GM19035 (cell line): Measurements from ENCODE around the gene IBTK.
"Not testable (repeated sequence)": the region's sequence is repeated elsewhere in the genome, so short reads cannot be mapped to it uniquely, and the experiment has no call there.

Experiments
- ATAC-seq: cut with Tn5 transposase; IDR thresholded peaks from one replicate; pipeline ENCODE4 v1.9.1; 2021; ENCODE audit not compliant: unreplicated experiment

Gene IBTK

GRCh38 chr6:82246802-82247504, 591 bp downstream of the IBTK start:
- ATAC-seq: peak; percentile 45

- no peak for ATAC-seq
Measured at GRCh38 chr6:82246370-82246769, 1.2 kb downstream of the IBTK start.

GRCh38 chr6:82245376-82245775, 2.2 kb downstream of the IBTK start:
- no peak for ATAC-seq

- ATAC-seq: no peak
Measured at GRCh38 chr6:82243884-82244283, 3.7 kb downstream of the IBTK start.

- ATAC-seq: no peak
Measured at GRCh38 chr6:82240186-82240585, 7.4 kb downstream of the IBTK start.

- no peak for ATAC-seq
Measured at GRCh38 chr6:82239597-82239996, 7.9 kb downstream of the IBTK start.

- no peak for ATAC-seq
Measured at GRCh38 chr6:82237013-82237412, 10.5 kb downstream of the IBTK start.

- peak; percentile 97 for ATAC-seq
Measured at GRCh38 chr6:82227770-82228169, 19.8 kb downstream of the IBTK start.

GRCh38 chr6:82220167-82220566, 27.4 kb downstream of the IBTK start:
- ATAC-seq: no peak

GRCh38 chr6:82217018-82217586, 30.4 kb downstream of the IBTK start:
- ATAC-seq: peak; percentile 66

- no peak for ATAC-seq
Measured at GRCh38 chr6:82216549-82216948, 31.0 kb downstream of the IBTK start.

- ATAC-seq: no peak
Measured at GRCh38 chr6:82211326-82211725, 36.2 kb downstream of the IBTK start.

- ATAC-seq: no peak
Measured at GRCh38 chr6:82208913-82209312, 38.6 kb downstream of the IBTK start.

GRCh38 chr6:82205930-82206392, 41.6 kb downstream of the IBTK start:
- ATAC-seq: no peak

GRCh38 chr6:82204020-82204419, 43.5 kb downstream of the IBTK start:
- no peak for ATAC-seq

- no peak for ATAC-seq
Measured at GRCh38 chr6:82197784-82198183, 49.8 kb downstream of the IBTK start.

- ATAC-seq: not testable (repeated sequence)
Measured at GRCh38 chr6:82197245-82197644, 50.3 kb downstream of the IBTK start.

GRCh38 chr6:82196161-82196560, 51.4 kb downstream of the IBTK start:
- no peak for ATAC-seq

GRCh38 chr6:82195619-82196018, 51.9 kb downstream of the IBTK start:
- ATAC-seq: no peak

GRCh38 chr6:82185948-82186535, 61.5 kb downstream of the IBTK start:
- ATAC-seq: no peak

GRCh38 chr6:82183642-82184282, 63.8 kb downstream of the IBTK start:
- no peak for ATAC-seq

- no peak for ATAC-seq
Measured at GRCh38 chr6:82182756-82183155, 64.8 kb downstream of the IBTK start.
